Right cardiac atrium (tissue), 5 donors: ENCODE data around the gene EMX1. TPM values are rescaled to one million over a fixed set of nuclear protein-coding genes. Genes with fewer than 3 reads are reported as not detected.
A peak's percentile ranks its signal among the peaks of the same experiment; 100 is the strongest.

ENCODE experiments used
- ATAC-seq, 2 donors: fragments of 200-7000 bp; cut with Tn5 transposase; one replicate each; pipeline versions ENCODE4 v1.8.0 to v1.9.1; 2020; ENCODE audit warnings: moderate library complexity in 2 of 2, mild to moderate bottlenecking in 1 of 2
- DNase-seq, 3 donors: peaks; one replicate each; pipeline ENCODE4 v3.0.0-alpha.2; 2020
- H3K27ac ChIP-seq: one replicate; pipeline ENCODE4 v1.5.1; 2013; ENCODE audit warnings: mild to moderate bottlenecking, low read length, control low read depth, moderate library complexity
- H3K27me3 ChIP-seq: one replicate; pipeline ENCODE4 v1.6.1; 2013; ENCODE audit not compliant: control insufficient read depth, insufficient read depth
- H3K4me1 ChIP-seq: one replicate; pipeline ENCODE4 v1.6.1; 2013; ENCODE audit warnings: low read length; ENCODE audit not compliant: control insufficient read depth, insufficient read depth
- H3K4me3 ChIP-seq: one replicate; pipeline ENCODE4 v1.5.1; 2013; ENCODE audit warnings: low read length, control low read depth
- H3K9me3 ChIP-seq: one replicate; pipeline ENCODE4 v1.6.1; 2013; ENCODE audit warnings: low read length; ENCODE audit not compliant: control insufficient read depth
- WGBS: extraction: QIAGEN DNeasy Blood & Tissue Kit; methylation state at CpG from one replicate; pipeline ENCODE4 v1.1.7; 2013; 5-methylcytosine and 5-hydroxymethylcytosine counted together
- intact Hi-C, 4 donors: fragments of 100-400 bp; cut with DNase I; formaldehyde crosslinking; loops; one replicate each; pipeline versions ENCODE4 v1.11.0 to v1.14.0; 2022 to 2023
- polyA plus RNA-seq: library from polyadenylated mRNA; stranded (reverse); fragments of 200-250 nt; gene quantifications from one replicate; pipeline ENCODE4 v1.2.3, GENCODE V29; 2013
- total RNA-seq, 4 donors: library from RNA; stranded (reverse); fragmentation: NEBNext Ultra II Directional; extraction: Animal tissue kit (Norgen Biotek cat#: 25700); gene quantifications; one replicate each; pipeline ENCODE4 v1.2.1, GENCODE V29; 2021
- donor health status: healthy with polysubstance abuse.
- donor health status: DM: no; HTN: yes; CAD: no.
- donor health status: DM: no; HTN: no; CAD: no.
- donor health status: DM: no; HTN: yes; CAD: no; lungs with severe emphysema.
- donor health status: DM: yes; HTN: yes; CAD: no.

EMX1 gene
- total and polyA plus RNA-seq, 5 donors: 0.18 TPM; not detected in 4

DNA sequence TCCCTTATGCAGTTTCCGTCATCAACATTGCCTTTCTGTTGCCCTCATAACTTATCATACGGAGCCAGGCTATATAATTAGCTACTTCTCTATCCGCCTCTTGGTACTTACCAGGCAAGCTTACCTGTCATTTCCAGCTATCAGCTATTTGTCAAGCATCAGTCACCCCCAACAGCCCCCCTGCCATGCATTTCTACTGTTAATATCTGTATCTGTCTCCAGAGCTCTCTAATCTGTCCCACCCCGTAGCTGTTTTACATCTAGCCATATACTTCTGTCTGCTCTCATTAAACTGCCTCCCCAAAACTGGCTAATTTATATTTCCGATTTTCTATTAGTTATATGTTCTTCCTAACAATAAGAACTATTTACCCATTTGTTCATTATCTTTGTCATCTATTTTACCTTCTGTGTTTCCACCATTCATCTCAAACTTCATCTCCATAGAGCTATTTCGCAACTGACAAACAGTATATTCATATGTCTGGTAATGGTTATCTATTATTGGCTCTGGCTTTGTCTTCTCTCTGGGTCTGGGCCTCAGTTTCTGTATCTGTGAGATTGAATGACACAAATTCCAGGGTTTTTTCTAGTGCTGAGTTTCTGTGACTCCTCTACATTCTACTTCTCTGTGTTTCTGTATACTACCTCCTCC is 9.6 kb downstream of the EMX1 start:
- ATAC-seq (no peak), DNase-seq (no peak)
- WGBS: 53% methylated on average over 6 of the region's 6 CpGs
- Histone ChIP-seq H3K4me1 (no peaks in the 10 kb centered on the region), H3K4me3 (no peak overlapping the region), H3K9me3 (no peaks in the 10 kb centered on the region), H3K27me3 (no peaks in the 10 kb centered on the region), H3K27ac (no peak overlapping the region)
- intact Hi-C loops: no loop called here

- Histone ChIP-seq H3K9me3 (no peaks in the 10 kb centered on the region), H3K4me3 (no peak overlapping the region), H3K4me1 (no peaks in the 10 kb centered on the region), H3K27ac (no peak overlapping the region), H3K27me3 (no peaks in the 10 kb centered on the region)
- intact Hi-C loops: no loop called here
- WGBS: 81% methylated on average over 8 of the region's 8 CpGs
- ATAC-seq (no peak), DNase-seq (peak in 1 of 3 donors; percentile 4)
These were observed 10.6 kb downstream of the EMX1 start for GRCh38 chr2:72927619-72928550.

DNA sequence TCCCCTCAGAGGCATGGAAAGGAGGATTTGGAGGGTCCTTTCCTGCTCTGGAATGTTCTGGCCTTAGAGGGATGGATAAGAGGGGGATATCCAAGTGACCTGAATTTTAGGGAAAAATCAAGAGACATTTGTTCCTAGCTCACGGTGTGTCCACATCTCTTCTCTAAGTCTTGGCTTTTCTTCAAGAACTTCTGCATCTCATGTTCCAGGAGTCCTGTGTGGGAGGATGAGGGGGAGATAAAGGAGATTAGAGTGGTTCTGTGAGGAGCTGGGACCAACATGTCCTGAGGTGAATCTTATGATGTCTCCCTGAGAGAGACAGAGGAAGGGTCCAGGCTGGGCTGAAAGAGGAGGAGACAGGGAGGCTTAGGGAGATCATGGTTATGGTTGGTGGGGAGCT is 11.7 kb downstream of the EMX1 start:
- 81% methylated on average over 1 of the region's 1 CpG for WGBS
- H3K9me3 ChIP-seq: no peaks in the 10 kb centered on the region
- H3K27me3 ChIP-seq: no peaks in the 10 kb centered on the region
- ATAC-seq (no peak), DNase-seq (no peak)
- no peak overlapping the region for H3K4me3 ChIP-seq
- no peaks in the 10 kb centered on the region for H3K4me1 ChIP-seq
- no peak overlapping the region for H3K27ac ChIP-seq
- intact Hi-C loops: no loop called here

- H3K27ac ChIP-seq: no peak overlapping the region
- no peak for ATAC-seq
- no peaks in the 10 kb centered on the region for H3K9me3 ChIP-seq
- no peaks in the 10 kb centered on the region for H3K27me3 ChIP-seq
- 92% methylated on average over 14 of the region's 14 CpGs for WGBS
- no peaks in the 10 kb centered on the region for H3K4me1 ChIP-seq
- peak; percentile 2 to 35 (median 24) for DNase-seq
- intact Hi-C loops: no loop called here
- no peak overlapping the region for H3K4me3 ChIP-seq
These were observed 14.1 kb downstream of the EMX1 start for GRCh38 chr2:72931280-72931910.

- DNase-seq (peak in 2 of 3 donors; percentile 7 to 20), ATAC-seq (no peak)
- no peaks in the 10 kb centered on the region for H3K27me3 ChIP-seq
- WGBS: 43% methylated on average over 5 of the region's 5 CpGs
- no peaks in the 10 kb centered on the region for H3K4me1 ChIP-seq
- H3K9me3 ChIP-seq: no peaks in the 10 kb centered on the region
- no peak overlapping the region for H3K4me3 ChIP-seq
- intact Hi-C loops: no loop called here
- no peak overlapping the region for H3K27ac ChIP-seq
These were observed 14.9 kb downstream of the EMX1 start for GRCh38 chr2:72932045-72932740.

- Histone ChIP-seq H3K9me3 (no peaks in the 10 kb centered on the region), H3K4me1 (no peaks in the 10 kb centered on the region), H3K4me3 (no peak overlapping the region), H3K27ac (no peak overlapping the region), H3K27me3 (no peaks in the 10 kb centered on the region)
- ATAC-seq (no peak), DNase-seq (peak in 1 of 3 donors; percentile 0)
- WGBS: 93% methylated on average over 4 of the region's 4 CpGs
- intact Hi-C loops: no loop called here
These were observed 15.5 kb downstream of the EMX1 start for GRCh38 chr2:72932805-72933204.

- Histone ChIP-seq H3K4me3 (no peak overlapping the region), H3K27ac (no peak overlapping the region), H3K9me3 (no peaks in the 10 kb centered on the region), H3K27me3 (no peaks in the 10 kb centered on the region), H3K4me1 (no peaks in the 10 kb centered on the region)
- intact Hi-C loops: no loop called here
- ATAC-seq: no peak
- 81% methylated on average over 5 of the region's 5 CpGs for WGBS
- DNase-seq: no peak
These were observed 15.9 kb downstream of the EMX1 start for GRCh38 chr2:72933207-72933606.

DNA sequence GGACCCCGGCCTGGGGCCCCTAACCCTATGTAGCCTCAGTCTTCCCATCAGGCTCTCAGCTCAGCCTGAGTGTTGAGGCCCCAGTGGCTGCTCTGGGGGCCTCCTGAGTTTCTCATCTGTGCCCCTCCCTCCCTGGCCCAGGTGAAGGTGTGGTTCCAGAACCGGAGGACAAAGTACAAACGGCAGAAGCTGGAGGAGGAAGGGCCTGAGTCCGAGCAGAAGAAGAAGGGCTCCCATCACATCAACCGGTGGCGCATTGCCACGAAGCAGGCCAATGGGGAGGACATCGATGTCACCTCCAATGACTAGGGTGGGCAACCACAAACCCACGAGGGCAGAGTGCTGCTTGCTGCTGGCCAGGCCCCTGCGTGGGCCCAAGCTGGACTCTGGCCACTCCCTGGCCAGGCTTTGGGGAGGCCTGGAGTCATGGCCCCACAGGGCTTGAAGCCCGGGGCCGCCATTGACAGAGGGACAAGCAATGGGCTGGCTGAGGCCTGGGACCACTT is 16.4 kb downstream of the EMX1 start:
- ATAC-seq (no peak), DNase-seq (peak in 2 of 3 donors; percentile 26 to 44)
- 86% methylated on average over 12 of the region's 12 CpGs for WGBS
- Histone ChIP-seq H3K4me1 (no peaks in the 10 kb centered on the region), H3K9me3 (no peaks in the 10 kb centered on the region), H3K4me3 (no peak overlapping the region), H3K27ac (no peak overlapping the region), H3K27me3 (no peaks in the 10 kb centered on the region)
- intact Hi-C loops: no loop called here

GRCh38 chr2:72934683-72935610 is 17.6 kb downstream of the EMX1 start:
- no peak overlapping the region for H3K27ac ChIP-seq
- ATAC-seq (no peak), DNase-seq (peak in 2 of 3 donors; percentile 18 to 30)
- intact Hi-C loops: no loop called here
- WGBS: 77% methylated on average over 14 of the region's 14 CpGs
- no peaks in the 10 kb centered on the region for H3K27me3 ChIP-seq
- no peak overlapping the region for H3K4me3 ChIP-seq
- H3K9me3 ChIP-seq: no peaks in the 10 kb centered on the region
- H3K4me1 ChIP-seq: no peaks in the 10 kb centered on the region

DNA sequence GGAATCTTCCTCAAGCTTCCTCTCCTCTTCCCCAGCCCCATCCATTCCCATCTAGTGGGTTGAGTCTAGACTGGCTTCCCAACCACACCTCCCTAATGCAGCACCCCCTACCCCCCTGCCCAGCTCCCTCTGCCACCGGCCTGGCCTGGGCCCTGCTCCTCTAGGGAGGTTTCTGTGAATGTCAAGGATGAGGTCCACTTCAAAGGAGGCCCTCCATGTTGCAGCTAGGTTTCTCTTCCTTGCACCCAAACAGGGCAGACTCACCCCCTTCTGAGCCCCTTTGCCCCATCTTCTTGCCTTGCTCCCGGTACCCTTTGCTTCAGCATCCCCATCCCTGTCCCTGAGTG is 18.3 kb downstream of the EMX1 start:
- H3K27me3 ChIP-seq: no peaks in the 10 kb centered on the region
- no peaks in the 10 kb centered on the region for H3K9me3 ChIP-seq
- no peak for ATAC-seq
- H3K4me3 ChIP-seq: no peak overlapping the region
- DNase-seq: peak in 2 of 3 donors; percentile 11 to 25
- 92% methylated on average over 2 of the region's 2 CpGs for WGBS
- no peak overlapping the region for H3K27ac ChIP-seq
- H3K4me1 ChIP-seq: no peaks in the 10 kb centered on the region
- intact Hi-C loops: no loop called here
